ENCODE data around the gene TENM4. TPM values are rescaled to one million over a fixed set of nuclear protein-coding genes. Genes with fewer than 3 reads are reported as not detected.

Gene TENM4
- total RNA-seq, 4 donors from 2014 or later, result 1.1 to 2.7 (median 2.0) TPM

GRCh38 chr11:78689101-78689500, 751.7 kb downstream of the TENM4 start:
- no peaks in the 10 kb centered on the region for H3K27me3 ChIP-seq
- no peaks in the 10 kb centered on the region for H3K9me3 ChIP-seq
- no peak overlapping the region for H3K27ac ChIP-seq
- no peaks in the 10 kb centered on the region for H3K36me3 ChIP-seq
- no peak for DNase-seq
- no peaks in the 10 kb centered on the region for H3K4me1 ChIP-seq
- H3K4me3 ChIP-seq, result no peak overlapping the region
- no peak for TF ChIP-seq POLR2A (IDR thresholded peaks at IDR 0.05)

DNA sequence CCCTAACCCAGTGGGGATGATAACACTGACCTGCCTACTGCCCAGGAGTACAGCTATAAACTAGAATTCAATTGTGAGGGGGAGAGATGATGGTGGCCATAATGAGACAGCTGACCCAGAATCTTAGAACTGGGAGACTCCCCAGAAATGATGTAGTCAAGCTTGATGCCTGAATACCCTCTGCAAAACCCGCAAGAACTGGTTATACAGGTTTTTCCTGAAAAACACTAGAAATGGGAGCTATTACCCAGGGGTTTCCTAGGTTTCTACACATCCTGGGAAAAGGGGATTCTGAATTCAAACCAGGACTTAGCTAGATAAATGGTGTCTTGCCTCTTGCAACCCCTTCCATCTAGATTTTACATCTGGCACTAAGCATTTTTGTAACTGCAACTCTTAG, 752.4 kb downstream of the TENM4 start:
- TF ChIP-seq POLR2A (IDR thresholded peaks at IDR 0.05) (no peak), CTCF (IDR thresholded peaks at IDR 0.05) (no peak)
- Histone ChIP-seq H3K9me3 (no peaks in the 10 kb centered on the region), H3K4me3 (no peak overlapping the region), H3K4me1 (no peaks in the 10 kb centered on the region), H3K27ac (no peak overlapping the region), H3K36me3 (no peaks in the 10 kb centered on the region), H3K27me3 (no peaks in the 10 kb centered on the region)
- no peak for DNase-seq

- no peak for DNase-seq
- Histone ChIP-seq H3K27me3 (no peaks in the 10 kb centered on the region), H3K4me3 (no peak overlapping the region), H3K9me3 (no peaks in the 10 kb centered on the region), H3K36me3 (no peaks in the 10 kb centered on the region), H3K4me1 (no peaks in the 10 kb centered on the region), H3K27ac (no peak overlapping the region)
- TF ChIP-seq CTCF (IDR thresholded peaks at IDR 0.05) (no peak), POLR2A (IDR thresholded peaks at IDR 0.05) (no peak)
Measured at GRCh38 chr11:78685156-78685555, 755.7 kb downstream of the TENM4 start.

- no peak for DNase-seq
- no peaks in the 10 kb centered on the region for H3K27me3 ChIP-seq
- H3K9me3 ChIP-seq, result no peaks in the 10 kb centered on the region
- H3K4me1 ChIP-seq, result no peaks in the 10 kb centered on the region
- H3K4me3 ChIP-seq, result no peak overlapping the region
- no peaks in the 10 kb centered on the region for H3K36me3 ChIP-seq
- TF ChIP-seq CTCF (IDR thresholded peaks at IDR 0.05), result no peak
- TF ChIP-seq POLR2A (IDR thresholded peaks at IDR 0.05), result no peak
- H3K27ac ChIP-seq, result no peak overlapping the region
Measured at GRCh38 chr11:78684377-78684776, 756.5 kb downstream of the TENM4 start.

- H3K9me3 ChIP-seq, result no peaks in the 10 kb centered on the region
- H3K27me3 ChIP-seq, result no peaks in the 10 kb centered on the region
- no peak for DNase-seq
- H3K36me3 ChIP-seq, result no peaks in the 10 kb centered on the region
- H3K4me1 ChIP-seq, result no peaks in the 10 kb centered on the region
- TF ChIP-seq CTCF (IDR thresholded peaks at IDR 0.05), result no peak
- TF ChIP-seq POLR2A (IDR thresholded peaks at IDR 0.05), result no peak
- H3K4me3 ChIP-seq, result no peak overlapping the region
- no peak overlapping the region for H3K27ac ChIP-seq
Measured at GRCh38 chr11:78683774-78684173, 757.1 kb downstream of the TENM4 start.

DNA sequence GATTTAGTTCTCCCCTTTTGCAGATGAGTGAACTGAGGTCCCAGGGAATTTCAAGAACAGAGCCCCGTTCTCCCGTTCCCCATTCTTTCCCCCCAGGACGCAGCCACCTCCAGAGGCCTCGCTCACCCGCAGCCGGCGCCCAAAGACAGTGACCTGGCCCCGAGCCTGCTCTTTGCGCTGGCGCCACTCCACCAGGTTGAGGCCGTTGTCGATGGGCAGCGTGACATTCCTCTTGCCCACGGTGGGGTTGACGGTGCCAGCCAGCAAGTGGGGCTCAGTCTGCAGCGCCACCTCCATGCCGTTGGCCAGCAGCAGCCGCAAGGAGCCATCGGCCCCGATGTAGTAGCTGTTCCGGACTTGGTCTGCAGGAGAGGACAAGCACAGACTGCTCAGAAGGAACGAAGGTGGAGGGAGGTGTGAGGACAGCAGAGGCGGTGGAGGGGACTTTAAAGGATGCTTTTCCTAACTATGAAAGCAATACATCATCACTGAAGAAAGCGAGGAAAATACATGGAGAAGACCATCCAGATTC, 764.7 kb downstream of the TENM4 start:
- TF ChIP-seq CTCF (IDR thresholded peaks at IDR 0.05) (no peak), POLR2A (IDR thresholded peaks at IDR 0.05) (no peak)

More for the DNA sequence above, 764.7 kb downstream of the TENM4 start:
- H3K9me3 ChIP-seq, result no peaks in the 10 kb centered on the region
- no peaks in the 10 kb centered on the region for H3K4me1 ChIP-seq
- H3K27me3 ChIP-seq, result no peaks in the 10 kb centered on the region
- no peak overlapping the region for H3K27ac ChIP-seq
- H3K36me3 ChIP-seq, result no peaks in the 10 kb centered on the region
- H3K4me3 ChIP-seq, result no peak overlapping the region
- DNase-seq, result no peak

All from Peyer's patch (tissue), 4 donors.